Stimulated activated CD8-positive, alpha-beta memory T cell treated with anti-CD3 and anti-CD28 coated beads, Interleukin-4, amount 100 ng/mL, for 1 hour (primary cell): Measurements from ENCODE around the gene WNT7B.

Experiments used
- DNase-seq, 2 donors: peaks; one replicate each; pipeline ENCODE4 v3.0.0-alpha.2; 2020; ENCODE audit warnings: low read depth in 2 of 2, low spot score in 1 of 2

The WNT7B gene

GRCh38 chr22:45931042-45931441 lies 45.9 kb downstream of the WNT7B start:
- no peak for DNase-seq

GRCh38 chr22:45930324-45930723 lies 46.6 kb downstream of the WNT7B start:
- DNase-seq: no peak

DNA sequence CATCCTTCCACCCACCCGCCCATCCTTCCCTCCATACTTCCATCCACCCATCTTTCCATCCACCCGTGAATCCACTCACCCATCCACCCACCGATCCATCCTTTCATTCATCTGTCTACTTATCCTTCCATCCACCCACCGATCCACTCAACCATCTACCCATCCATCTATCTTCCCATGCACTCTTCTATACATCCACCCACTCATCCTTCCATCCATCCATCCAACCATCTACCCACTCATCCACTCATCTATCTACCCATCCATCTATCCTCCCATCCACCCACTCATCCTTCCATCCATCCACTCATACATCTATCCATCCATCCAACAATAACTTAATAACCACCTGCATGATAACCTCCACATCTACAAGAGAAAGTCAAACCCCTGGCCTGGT lies 47.3 kb downstream of the WNT7B start:
- DNase-seq: no peak

- no peak for DNase-seq
Measured at GRCh38 chr22:45928726-45929368, 48.1 kb downstream of the WNT7B start.

DNA sequence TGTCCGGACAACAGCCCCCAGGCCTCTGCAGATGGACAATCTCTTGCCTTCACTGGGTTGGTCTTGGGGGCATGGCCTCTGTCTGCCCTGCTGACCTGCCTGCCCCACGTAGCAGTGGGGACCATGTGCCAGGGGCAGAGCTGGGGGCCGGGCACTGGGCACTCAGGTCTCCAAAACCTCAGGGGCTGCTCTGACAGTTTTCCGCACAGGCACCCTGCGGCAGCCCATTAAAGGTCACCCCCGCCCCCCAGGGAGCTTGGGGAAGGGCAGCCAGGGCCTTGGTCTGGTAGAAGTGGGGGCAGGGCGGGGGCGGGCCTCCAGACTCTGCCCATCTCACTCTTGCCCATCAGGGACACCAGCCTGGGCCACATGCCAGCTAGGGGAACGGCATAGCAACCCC lies 49.9 kb downstream of the WNT7B start:
- no peak for DNase-seq

DNA sequence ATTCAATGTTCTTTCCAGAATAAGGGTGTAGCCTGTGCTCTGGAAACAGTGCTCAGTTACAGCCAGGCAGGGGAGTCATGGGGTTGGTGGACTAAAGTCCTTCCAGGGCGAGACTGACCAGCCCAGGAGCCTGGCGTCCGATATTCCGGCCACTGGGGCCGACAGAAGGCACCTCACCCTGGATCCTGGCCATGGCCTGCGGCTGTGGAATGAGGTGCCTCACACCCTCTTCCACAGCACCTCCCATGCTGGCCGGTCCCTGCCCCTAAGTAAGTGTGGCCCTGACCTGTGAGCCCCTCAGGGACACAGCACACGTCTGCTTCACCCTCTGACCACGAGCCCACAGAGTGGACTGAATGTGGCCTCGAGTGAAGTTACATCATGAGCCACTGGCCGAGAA lies 50.5 kb downstream of the WNT7B start:
- DNase-seq: no peak

DNA sequence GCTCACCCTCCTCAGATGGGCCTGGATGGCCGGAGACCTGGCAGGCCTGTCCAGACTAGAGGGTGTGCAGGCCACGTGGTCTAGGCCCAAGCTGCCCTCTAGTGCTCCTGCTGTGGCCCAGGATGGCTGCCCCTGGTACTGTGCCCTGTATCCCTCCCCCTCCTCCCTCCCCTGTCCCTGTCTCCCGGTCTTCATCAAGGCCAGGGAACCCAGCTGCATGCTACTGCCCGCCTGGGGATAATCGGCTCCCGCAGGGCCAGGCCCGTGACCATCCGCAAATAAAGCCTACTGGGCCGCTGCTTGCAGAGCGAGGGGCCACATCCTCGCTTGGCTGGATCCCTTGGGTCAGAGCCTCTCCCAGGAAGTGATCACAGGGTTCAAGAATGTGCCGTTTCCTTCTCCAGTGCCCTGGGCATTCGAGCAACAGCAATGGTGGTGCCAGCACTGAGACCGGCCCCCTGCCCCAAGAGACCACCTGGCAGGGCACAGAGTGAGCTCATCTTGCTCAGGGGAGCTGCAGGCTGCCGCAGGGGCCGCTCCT lies 51.1 kb downstream of the WNT7B start:
- DNase-seq: no peak

DNA sequence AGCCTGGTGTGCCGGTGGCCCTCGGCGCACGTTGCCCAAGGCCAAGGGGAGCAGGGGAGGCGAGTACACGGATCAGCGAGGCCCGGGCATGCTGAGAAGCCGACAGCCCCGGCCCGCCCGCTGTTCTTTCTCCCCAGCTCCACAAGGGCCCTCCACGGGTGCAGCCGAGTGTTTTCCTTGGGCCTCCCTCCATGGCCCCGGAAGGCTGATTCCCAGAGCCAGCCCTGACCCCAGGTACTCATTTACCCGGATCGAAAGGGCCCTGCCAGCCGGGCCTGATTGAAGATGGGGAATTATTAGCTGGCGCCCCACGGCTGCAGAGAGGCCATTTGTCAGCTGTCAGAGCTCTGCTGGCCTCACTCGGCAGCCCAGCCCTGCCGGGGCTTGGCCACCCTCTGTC lies 53.1 kb downstream of the WNT7B start:
- no peak for DNase-seq

- DNase-seq: no peak
Measured at GRCh38 chr22:45923212-45923611, 53.8 kb downstream of the WNT7B start.

- DNase-seq: no peak
Measured at GRCh38 chr22:45922661-45923060, 54.3 kb downstream of the WNT7B start.

- no peak for DNase-seq
Measured at GRCh38 chr22:45922256-45922655, 54.7 kb downstream of the WNT7B start.

GRCh38 chr22:45919504-45920286 lies 57.3 kb downstream of the WNT7B start:
- no peak for DNase-seq

DNA sequence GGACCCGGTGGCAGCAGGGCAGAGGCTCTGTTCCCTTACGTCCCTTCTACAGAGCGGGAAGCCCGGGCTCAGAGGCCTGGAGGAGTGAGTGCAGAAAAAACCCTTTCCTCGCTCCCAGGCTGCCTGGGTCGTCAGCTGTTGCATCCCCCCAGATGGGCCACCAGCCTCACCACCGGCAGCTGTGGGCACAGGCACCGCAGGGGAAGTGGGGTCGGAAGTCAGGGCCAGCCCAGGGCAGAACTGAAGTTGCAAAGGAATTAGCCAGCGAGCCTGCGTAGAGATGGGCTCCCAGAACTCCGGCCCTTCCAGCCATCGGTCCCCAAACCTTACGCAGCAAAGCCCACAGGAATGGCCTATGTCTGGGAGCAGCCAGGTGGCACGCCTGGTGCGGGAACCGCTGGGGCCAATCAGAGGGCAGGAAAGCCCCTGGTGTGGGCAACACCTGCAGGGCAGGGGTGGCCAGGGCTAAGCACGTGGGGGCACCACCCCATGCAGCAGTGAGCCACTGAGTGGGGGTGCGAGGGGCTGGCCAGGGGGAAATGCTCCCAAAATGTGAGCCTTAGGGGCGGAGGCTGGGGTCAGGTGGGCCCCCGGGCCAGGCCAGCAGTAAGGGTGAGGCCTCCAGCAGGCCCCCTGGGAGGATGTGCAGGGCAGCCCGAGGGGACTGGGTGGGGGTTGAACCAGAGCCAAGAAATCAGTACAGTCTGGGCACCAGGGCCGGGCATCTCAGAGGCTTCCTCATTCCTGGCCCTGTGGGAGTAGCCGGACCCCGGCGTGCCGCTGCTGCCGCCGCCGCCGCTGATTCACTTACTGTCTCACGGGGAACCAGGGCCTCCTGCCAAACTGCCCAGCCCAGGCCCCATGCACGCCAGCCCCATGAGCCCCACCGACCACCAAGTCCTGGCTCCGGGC lies 58.2 kb downstream of the WNT7B start:
- no peak for DNase-seq

DNA sequence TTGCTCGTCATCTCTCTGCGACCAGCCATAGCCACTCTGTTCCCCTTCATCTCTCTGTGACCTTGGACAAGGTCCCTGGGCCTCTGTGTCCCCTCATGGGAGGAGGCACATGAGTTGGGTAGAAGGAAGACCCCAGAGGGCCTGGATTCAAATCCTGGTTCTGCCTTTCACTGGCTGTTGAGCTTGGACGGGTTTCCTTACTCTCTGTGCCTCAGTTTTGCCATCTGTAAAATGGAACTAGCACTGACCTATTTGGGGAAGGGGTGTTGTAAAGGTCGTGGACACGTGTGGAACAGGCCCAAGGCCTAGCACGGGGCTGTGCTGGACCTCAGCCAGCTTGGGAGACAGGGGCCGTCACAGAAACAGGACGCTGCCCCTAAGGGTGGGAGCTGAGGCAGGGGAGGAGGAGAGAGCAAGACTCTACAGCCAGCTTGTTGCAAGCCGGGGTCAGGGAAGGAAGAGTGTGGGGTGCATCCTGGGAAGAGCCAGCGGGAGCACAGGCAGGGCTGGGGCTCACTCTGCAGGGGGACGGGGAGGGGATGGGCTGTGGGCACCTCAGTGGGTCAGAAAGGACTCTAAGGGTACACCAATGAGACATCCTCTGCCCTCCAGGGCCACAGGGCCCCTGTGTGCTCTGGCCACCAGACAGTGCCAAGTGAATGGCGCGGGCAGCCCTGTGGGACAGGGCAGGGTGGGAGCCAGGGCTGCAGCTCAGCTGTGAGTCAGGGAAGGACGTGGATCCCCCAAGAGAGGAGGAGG lies 59.1 kb downstream of the WNT7B start:
- DNase-seq: no peak

- DNase-seq: no peak
Measured at GRCh38 chr22:45917146-45917545, 59.8 kb downstream of the WNT7B start.

GRCh38 chr22:45916515-45916914 lies 60.4 kb downstream of the WNT7B start:
- no peak for DNase-seq

GRCh38 chr22:45915841-45916240 lies 61.1 kb downstream of the WNT7B start:
- no peak for DNase-seq

- DNase-seq: no peak
Measured at GRCh38 chr22:45915151-45915550, 61.8 kb downstream of the WNT7B start.

- no peak for DNase-seq
Measured at GRCh38 chr22:45914309-45914708, 62.7 kb downstream of the WNT7B start.

GRCh38 chr22:45912910-45913309 lies 64.1 kb downstream of the WNT7B start:
- no peak for DNase-seq
